AG09319 (cell line): Measurements from ENCODE around the gene ORC4.
"Not testable (repeated sequence)": the region's sequence is repeated elsewhere in the genome, so short reads cannot be mapped to it uniquely, and the experiment has no call there.

Experiments used
- DNase-seq: peaks from one replicate; pipeline ENCODE4 v3.0.0-alpha.2; 2010; ENCODE audit warnings: low read depth; ENCODE audit errors: extremely low read depth
- TF ChIP-seq, protein P1 (sequence below): IDR thresholded peaks from 2 replicates; pipeline ENCODE4 v1.5.1; 2011; ENCODE audit warnings: low read depth, mild to moderate bottlenecking, inconsistent platforms, low read length, moderate library complexity

ORC4 gene

DNA sequence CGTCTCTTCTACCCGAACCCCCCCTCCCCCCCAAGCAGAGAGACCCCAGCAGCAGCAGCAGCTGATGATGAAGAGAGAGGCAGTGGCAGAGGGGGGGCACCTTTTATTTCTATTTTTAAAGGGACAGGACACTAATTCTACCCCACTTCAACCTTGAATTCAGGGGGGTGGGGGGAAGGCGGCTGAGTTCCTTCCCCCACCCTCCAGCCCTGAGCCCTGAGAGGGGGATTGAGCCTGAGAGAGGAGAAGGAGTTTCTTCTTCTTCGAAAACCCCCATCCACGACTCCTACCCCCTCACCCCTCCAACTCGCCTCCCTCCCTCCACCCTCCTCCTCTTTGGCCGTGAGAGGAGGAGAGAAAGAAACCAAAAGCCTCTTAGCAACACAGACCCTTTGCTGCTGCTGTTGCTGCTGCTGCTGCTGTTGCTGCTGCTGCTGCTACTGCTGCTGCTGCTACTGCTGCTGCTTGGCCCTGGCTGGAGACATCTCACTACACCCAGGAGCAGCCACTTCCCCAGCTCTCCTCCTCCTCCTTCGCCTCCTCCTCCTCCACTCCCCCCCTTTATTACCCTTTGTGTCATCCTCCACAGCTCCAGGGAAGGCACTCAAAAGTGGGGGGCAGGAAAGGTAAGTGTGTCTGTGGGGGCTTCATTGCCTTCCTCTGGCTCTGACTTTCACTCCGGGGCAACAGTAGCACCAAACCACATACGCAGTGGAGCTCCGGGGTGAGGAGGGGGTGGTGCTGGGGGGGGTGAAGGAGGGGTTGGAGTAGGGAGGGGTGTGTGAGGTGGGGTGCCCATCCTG lies 723 bp upstream of the ORC4 start, which contains the start of gene MBD5:
MBD5 (plus strand) TSS at position 33 of the 803 bp plus-strand sequence.
- TF ChIP-seq, protein P1, sequence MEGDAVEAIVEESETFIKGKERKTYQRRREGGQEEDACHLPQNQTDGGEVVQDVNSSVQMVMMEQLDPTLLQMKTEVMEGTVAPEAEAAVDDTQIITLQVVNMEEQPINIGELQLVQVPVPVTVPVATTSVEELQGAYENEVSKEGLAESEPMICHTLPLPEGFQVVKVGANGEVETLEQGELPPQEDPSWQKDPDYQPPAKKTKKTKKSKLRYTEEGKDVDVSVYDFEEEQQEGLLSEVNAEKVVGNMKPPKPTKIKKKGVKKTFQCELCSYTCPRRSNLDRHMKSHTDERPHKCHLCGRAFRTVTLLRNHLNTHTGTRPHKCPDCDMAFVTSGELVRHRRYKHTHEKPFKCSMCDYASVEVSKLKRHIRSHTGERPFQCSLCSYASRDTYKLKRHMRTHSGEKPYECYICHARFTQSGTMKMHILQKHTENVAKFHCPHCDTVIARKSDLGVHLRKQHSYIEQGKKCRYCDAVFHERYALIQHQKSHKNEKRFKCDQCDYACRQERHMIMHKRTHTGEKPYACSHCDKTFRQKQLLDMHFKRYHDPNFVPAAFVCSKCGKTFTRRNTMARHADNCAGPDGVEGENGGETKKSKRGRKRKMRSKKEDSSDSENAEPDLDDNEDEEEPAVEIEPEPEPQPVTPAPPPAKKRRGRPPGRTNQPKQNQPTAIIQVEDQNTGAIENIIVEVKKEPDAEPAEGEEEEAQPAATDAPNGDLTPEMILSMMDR, result no peak
- peak; percentile 19 for DNase-seq

DNA sequence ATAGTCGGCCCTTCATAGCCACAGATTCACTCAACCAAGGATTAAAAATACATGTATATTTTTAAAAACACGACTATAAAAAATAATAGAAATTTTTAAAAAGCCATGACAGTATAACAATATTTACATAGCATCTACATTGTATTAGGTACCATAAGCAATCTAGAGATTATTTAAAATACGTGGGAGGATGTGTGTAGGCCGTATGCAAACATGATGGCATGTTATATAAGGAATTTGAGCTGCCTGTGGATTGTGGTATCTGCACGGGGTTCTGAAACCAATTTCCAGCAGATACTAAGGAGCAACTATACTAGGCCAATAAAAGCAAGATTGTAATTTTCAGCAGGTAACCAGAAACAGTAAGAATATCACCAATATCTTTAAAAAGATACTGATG lies 5.9 kb downstream of the ORC4 start:
- DNase-seq, result no peak
- TF ChIP-seq, protein P1, result no peak

- no peak for DNase-seq
- TF ChIP-seq, protein P1, result no peak
Measured at GRCh38 chr2:148013876-148014275, 6.7 kb downstream of the ORC4 start.

DNA sequence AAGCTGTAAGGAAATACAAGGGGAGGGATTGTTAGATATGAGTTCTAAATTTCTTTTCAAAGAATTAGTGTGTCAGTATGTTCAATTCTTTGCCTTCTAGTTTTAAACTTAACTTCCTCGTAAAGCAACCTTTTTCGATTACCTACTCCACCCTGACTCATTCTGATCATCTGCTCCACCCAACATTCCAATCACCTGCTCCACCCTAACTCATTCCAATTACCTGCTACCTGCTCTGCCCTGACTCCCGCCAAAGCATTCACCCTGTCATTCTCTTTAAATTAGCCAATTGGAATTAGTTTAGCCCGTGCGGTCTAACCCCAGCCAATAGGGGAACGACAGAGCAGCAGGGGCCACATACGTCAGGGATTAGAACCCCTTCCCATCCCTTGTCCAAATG lies 12.1 kb downstream of the ORC4 start:
- DNase-seq, result not testable (repeated sequence)

DNA sequence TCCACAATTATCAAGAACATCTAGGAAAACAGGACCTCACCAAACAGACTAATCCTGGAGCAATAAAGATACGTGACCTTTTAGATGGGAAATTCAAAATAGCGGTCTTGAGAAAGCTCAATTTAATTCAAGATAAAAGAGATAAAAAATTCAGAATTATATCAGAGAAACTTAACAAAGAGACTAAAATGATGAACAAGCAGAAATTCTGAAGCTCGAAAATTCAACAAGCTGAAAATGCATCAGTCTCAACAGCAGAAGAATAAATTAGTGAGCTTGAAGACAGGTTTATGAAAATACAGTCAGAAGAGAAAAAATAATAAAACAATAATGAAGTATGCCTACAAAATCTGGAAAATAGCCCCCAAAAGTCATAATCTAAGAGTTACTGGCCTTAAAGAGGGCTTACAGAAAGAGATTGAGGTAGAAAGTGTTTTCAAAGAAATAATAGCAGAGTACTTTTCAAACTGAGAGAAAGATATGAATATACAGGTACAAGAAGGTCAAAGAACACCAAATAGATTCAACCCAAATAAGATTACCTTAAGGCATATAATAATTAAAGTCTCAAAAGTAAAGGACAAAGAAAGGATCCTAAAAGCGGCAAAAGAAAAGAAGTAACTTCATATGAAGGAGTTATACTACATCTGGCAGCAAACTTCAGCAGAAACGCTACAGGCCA lies 13.2 kb downstream of the ORC4 start:
- TF ChIP-seq, protein P1, result no peak
- DNase-seq, result no peak

DNA sequence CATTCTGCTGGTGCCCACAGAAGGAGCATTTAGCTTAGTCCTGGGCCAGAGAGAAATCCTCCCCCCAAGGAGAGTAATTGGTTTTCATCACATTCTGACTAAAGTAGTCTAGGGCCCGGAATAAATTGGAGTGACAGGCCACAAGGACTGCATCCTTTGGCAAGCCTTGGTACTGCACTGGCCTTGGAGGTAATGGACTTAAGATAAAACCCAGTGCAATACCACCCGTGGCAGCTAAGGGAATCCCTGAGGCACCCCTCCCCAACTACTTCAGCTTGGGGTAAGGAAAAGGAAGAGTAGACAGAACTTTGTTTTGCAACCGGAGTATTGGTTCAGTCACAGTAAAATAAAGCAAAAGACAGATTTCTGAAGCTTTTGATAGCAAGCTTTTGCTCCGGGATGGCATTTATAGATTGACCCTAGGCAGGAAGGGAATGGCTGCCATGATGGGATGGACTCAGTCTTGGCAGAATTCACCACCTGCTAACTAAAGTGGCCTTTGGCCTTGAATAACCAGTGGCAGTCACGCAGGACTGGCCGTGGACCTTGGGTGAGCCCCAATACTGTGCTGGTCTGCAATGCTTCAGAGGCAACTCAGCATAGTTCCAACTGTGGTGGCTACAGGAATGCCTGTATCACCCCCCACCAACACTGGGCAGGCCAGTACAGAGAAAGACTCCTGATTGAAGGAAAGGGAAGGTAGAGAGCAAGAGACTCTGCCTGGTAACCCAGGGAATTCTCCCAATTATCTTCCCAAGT lies 14.1 kb downstream of the ORC4 start:
- DNase-seq, result no peak
- TF ChIP-seq, protein P1, result no peak

DNA sequence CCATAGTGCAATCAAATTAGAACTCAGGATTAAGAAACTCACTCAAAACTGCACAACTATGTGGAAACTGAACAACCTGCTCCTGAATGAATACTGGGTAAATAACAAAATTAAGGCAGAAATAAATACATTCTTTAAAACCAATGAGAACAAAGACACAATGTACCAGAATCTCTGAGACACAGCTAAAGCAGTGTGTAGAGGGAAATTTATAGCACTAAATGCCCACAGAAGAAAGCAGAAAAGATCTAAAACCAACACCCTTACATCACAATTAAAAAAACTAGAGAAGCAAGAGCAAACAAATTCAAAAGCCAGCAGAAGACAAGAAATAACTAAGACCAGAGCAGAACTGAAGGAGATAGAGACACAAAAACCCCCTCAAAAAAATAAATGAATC lies 18.1 kb downstream of the ORC4 start:
- DNase-seq, result not testable (repeated sequence)

GRCh38 chr2:148000095-148000494 lies 20.4 kb downstream of the ORC4 start:
- TF ChIP-seq, protein P1, result no peak
- no peak for DNase-seq
